Effector CD8-positive, alpha-beta T cell (primary cell): ENCODE results near the gene PRG3.

Experiments
- DNase-seq: peaks from one replicate; lab custom pipeline; 2025; lab: John Stamatoyannopoulos, UW

PRG3 gene

DNA sequence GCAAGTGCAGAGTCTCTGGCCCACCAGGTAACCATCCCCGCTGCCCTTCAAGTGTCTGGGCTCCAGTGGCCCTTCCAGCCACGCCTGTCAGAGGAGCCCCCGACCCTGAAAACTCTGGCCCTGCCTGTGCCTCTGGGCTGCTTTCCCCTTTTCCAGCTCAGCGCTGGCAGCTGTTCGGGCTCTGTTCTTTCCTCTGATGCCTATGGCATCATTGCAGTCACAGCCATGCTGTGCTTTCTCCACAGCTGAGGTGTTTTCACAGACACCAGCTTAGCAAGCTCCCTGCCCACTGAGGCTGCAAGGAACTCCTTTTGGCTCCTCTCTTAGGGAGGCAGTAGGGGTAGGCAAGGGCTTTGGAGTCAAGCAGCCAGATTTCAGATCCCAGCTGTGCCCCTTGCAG lies 21.6 kb downstream of the PRG3 start:
- DNase-seq, result no peak

DNA sequence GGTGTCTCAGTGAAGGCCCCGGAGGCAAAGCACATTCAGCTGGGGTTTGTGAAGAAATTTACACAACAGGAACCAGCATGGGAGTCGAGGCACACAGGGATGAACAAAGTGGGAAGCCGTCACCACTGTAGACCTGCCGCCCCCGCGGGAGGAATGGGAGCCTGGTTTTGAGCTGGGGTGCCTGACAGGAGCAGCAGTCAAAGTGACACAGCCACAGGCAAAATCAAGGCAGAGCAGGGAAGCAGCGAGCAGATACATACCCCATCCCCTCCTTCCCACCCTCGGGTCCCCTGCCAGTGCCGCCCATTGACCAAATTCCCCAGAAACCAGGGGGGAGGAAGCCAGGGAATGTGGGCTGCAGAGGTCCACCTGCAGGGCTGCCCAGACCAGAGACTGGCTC lies 22.0 kb downstream of the PRG3 start:
- no peak for DNase-seq

- no peak for DNase-seq
These were observed 22.4 kb downstream of the PRG3 start for GRCh38 chr11:57358543-57358961.

DNA sequence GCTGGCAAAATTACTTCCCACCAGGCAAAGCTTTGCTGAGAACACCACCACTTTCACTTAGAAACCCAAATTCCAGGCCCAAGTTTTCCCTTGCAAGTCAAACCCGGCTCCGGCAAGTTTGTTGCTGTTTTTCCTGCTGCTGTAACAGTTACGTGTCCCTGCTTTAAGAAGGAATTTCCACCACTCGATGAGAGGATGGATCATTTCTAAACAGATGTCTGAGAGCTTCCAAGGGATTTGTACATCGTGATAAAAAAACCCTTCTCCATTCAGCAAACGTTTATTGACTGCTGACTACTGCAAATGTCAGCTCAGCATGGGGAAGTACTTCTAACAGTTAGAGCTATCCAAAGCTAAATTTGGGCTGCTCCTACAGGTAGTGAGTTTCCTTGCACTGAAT lies 23.1 kb downstream of the PRG3 start:
- no peak for DNase-seq

DNA sequence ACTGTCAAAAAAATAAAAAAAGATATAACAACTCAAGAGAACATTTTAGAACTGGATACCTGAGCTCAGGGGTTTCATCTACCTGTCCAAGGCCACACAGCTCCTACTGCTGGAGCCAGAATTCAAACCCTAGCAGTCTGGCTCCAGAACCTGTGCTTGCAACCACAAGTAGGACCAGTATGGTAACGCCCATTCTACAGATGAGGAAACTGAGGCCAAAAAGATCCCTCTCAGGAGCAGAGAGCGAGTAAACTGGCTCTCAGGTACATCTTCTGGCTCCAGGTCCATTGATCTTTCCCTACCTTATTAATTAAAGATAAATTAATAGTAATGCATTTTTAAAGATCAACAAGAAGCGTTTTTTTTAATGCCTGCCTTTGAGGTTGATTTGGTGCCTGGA lies 23.6 kb downstream of the PRG3 start:
- DNase-seq, result no peak

- no peak for DNase-seq
These were observed 24.7 kb downstream of the PRG3 start for GRCh38 chr11:57356268-57356667.

GRCh38 chr11:57354699-57355098 lies 26.3 kb downstream of the PRG3 start:
- DNase-seq, result no peak

- no peak for DNase-seq
These were observed 27.1 kb downstream of the PRG3 start for GRCh38 chr11:57353852-57354251.

DNA sequence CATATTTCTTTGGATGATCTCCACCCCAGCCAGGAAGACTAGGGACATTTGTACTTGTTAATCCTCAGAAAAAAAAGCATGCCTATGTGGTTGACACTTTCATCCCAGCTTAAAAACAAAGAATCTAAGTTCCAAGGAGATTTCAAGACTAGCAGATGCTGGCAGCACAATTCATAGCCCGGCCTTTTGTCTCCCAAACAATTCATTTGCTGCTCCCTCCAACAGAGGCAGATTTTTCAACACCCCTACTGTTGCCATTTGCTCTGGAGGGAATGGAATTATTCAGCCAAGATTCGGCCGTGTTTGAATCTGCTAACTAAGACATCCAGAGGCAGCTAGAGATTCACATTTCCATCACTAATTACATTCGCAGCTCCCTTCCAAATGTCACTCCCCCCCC lies 27.5 kb downstream of the PRG3 start:
- DNase-seq, result no peak

GRCh38 chr11:57353036-57353435 lies 27.9 kb downstream of the PRG3 start:
- DNase-seq, result no peak

DNA sequence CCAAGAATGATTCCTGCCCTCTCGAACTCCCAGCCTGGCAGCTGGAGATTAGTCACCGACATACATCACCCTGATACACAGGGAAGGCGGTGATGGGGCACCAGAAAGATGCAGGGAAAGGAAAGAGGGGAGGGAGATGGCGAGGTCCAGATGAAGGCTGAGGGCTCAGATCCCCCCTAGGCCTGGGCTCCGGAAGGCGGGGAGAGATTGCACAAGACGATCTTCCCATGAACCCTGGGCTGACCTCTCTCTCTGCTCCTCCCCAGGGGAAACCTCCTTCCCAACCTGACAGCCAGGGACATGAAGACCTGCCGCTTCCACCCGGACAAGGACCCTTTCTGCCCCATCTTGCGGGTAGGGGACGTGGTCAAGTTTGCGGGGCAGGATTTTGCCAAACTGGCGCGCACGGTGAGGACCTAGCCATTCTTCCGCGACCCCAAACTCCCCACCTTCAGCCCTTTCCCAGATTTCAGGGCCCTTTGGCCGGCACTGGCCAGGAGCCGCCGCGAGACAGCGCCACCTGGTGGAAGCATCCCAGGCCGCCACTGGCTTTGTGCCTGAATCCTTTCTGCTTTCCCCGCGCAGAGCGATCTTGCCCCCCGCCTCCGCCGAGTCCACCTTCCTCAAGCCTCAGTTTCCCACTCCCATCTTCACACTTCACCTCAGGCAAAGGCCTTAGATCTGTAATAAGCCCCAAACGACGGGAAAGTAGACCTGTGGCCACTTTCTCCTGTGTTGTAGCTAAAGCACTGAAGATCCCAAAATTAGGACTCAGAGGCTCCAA lies 31.3 kb downstream of the PRG3 start:
- DNase-seq, result peak; percentile 50

DNA sequence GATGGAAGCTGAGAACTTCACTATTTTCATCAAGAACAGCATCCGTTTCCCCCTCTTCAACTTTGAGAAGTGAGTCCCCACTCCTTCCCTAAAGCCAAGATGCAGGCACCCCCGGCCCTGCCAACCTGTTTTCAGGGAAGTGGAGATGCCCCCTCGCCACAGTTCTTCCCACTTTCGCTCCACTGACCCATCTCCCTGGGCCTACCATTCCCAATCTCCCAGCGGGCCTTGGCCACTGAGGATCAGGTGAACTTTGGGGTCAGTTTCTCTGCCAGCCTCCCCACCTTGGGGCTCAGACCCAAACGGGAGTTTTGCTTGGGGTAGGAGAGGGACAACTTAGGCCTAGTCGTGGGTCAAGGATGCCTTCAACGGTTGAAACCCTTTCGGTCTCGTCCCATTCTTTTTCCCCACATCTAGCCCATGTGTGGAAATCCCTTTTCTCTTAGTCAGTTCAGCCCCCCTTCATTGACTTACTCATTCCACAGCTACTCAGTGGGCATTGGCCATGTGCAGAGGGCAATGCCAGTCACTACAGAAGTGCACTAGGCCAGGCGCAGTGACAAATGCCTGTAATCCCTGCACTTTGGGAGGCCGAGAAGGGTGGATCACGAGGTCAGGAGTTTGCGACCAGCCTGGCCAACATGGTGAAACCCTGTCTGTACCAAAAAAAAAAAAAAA lies 32.2 kb downstream of the PRG3 start:
- DNase-seq, result no peak

DNA sequence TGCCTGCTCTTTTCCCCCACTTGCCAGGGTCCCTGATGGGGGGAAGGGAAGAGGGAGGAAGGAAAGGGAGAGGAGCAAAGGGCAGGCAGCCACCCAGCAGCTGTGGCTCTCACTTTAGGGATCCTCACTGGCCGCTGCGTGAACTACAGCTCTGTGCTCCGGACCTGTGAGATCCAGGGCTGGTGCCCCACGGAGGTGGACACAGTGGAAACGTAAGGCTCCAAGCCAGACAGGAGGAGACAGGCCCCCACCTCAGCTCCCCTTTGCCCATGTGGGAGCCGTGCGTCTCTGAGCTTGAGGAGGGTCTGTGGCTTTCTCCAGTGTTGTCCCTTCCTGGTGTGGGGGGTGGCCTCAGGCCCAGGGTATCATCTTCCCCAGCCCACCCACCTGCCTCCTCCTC lies 32.9 kb downstream of the PRG3 start:
- DNase-seq, result no peak

- DNase-seq, result no peak
These were observed 33.6 kb downstream of the PRG3 start for GRCh38 chr11:57347336-57347735.

DNA sequence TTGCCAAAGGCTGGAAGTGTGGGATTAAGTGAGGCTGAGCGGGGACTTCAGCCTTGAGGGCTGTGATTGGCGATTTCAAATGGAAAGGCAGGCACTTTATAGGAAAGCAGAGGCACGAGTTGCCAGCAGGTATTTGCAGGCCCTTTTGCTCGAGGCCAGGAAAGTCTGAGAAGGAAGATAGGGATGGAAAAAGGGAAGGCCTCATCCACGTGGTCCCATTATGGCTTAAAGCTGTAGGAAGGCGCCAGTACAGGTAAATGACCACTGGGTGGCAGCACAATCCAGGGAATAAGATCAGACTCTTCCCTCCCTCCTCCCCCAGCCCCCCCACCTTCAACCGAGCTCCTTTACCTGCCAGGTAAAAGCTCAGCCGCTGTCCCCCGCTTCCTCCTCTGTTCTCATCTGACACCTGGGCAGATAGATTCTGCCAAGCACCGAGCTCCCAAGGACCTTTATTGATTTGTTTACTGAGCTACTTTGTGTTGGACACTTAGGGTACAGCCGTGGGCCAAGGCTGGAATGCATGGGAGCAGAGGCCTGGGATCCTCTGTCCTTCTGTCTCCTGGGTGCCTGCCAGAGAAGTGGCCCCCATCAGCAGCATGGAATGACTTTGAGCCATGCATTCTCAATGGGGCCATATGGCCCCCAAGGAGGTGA lies 35.3 kb downstream of the PRG3 start:
- peak; percentile 64 for DNase-seq

- no peak for DNase-seq
These were observed 36.1 kb downstream of the PRG3 start for GRCh38 chr11:57344826-57345225.

GRCh38 chr11:57343825-57344224 lies 37.1 kb downstream of the PRG3 start:
- no peak for DNase-seq

- no peak for DNase-seq
These were observed 38.2 kb downstream of the PRG3 start for GRCh38 chr11:57342702-57343101.

GRCh38 chr11:57341250-57341808 lies 39.6 kb downstream of the PRG3 start:
- no peak for DNase-seq

DNA sequence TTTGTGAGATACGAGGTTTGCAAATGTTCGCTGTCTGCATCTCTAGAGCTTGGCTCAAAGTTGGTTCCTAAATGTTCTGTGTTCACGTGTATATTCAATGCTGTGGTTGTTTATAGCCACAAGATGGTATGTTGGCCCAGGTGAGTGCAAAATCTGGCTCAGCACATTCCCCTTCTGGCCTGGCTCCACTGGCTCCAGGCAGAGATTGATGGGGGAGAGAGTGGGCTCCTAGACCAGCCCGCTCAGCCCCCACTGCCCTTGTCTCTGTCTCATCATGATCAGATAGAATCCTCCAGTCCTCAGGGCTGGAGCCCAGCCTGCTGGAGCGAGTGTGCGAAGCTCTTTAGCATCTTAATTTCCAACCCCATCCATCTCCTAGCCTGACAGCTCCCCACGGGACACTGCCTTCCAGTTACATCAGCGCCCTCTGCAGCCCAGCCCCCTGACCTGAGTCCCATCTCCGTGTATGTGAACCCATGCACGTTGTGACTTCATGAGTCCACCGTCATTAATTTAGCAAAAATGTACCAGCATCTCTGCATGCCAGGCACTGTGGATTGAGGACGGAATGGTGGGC lies 40.8 kb downstream of the PRG3 start:
- no peak for DNase-seq

DNA sequence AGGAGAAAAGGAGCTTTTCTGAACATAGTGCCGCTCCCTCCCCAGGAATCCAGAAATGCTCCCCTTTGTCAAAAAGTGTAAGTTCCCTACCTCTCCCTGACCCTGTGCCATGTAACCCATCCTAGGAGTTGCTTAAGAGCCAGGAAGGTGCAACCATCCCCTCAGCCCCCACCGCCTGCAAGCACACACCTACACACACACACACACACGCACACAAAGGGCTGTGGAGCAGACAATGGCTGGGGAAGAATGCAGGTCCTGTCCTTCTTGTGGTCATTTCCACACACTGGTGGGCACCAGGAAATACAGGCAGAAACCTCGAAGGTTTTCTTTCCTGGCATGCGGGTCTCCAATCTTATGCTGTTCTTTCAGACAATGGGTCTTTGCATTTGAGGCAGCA lies 41.6 kb downstream of the PRG3 start:
- DNase-seq, result no peak

GRCh38 chr11:57338142-57338541 lies 42.8 kb downstream of the PRG3 start, which contains the start of gene P2RX3:
TSS of gene P2RX3 (plus strand) at chr11:57338352. CDS start at chr11:57338551, 199 bp downstream.
- DNase-seq, result no peak
